Activated CD8-positive, alpha-beta memory T cell treated with anti-CD3 and anti-CD28 coated beads, Interleukin-2, amount 10 ng/mL, durations not matched to agents 7 days and 5 days (primary cell): ENCODE measurements around the gene PTPRM. TPM values are rescaled to one million over a fixed set of nuclear protein-coding genes. Genes with fewer than 3 reads are reported as not detected.

ENCODE experiments used
- ATAC-seq: fragments of 150-1000 bp; cut with Tn5 transposase; one replicate; pipeline ENCODE4 v1.10.0; 2021; ENCODE audit warnings: moderate library complexity
- CTCF ChIA-PET: fragments of 350-600 bp; sonication (Branson Sonifier 250); formaldehyde crosslinking; loops from one replicate; lab custom pipeline; 2021; ENCODE audit warnings: antibody characterized with exemption; lab: Charles Lee
- DNase-seq: peaks from one replicate; pipeline ENCODE4 v3.0.0-alpha.2; 2020
- H3K27ac Mint-ChIP-seq: one replicate; pipeline ENCODE4 v1.8.0; 2021; ENCODE audit warnings: mild to moderate bottlenecking, mixed read lengths
- H3K27me3 Mint-ChIP-seq: one replicate; pipeline ENCODE4 v1.8.0; 2021; ENCODE audit warnings: mixed read lengths
- H3K36me3 Mint-ChIP-seq: one replicate; pipeline ENCODE4 v1.8.0; 2021; ENCODE audit warnings: mild to moderate bottlenecking, mixed read lengths
- H3K4me1 Mint-ChIP-seq: one replicate; pipeline ENCODE4 v1.8.0; 2021; ENCODE audit warnings: mixed read lengths
- H3K4me3 Mint-ChIP-seq: one replicate; pipeline ENCODE4 v1.8.0; 2021; ENCODE audit warnings: mild to moderate bottlenecking, moderate library complexity, mixed read lengths
- H3K9me3 Mint-ChIP-seq: one replicate; pipeline ENCODE4 v1.8.0; 2022; ENCODE audit warnings: low read depth, mixed read lengths
- total RNA-seq, 2 experiments: library from RNA; stranded (reverse); gene quantifications; one replicate each; pipeline ENCODE4 v1.2.3, GENCODE V29; 2021

The PTPRM gene
- total RNA-seq, 2 experiments from 2014 or later: 3.1 to 5.7 TPM

DNA sequence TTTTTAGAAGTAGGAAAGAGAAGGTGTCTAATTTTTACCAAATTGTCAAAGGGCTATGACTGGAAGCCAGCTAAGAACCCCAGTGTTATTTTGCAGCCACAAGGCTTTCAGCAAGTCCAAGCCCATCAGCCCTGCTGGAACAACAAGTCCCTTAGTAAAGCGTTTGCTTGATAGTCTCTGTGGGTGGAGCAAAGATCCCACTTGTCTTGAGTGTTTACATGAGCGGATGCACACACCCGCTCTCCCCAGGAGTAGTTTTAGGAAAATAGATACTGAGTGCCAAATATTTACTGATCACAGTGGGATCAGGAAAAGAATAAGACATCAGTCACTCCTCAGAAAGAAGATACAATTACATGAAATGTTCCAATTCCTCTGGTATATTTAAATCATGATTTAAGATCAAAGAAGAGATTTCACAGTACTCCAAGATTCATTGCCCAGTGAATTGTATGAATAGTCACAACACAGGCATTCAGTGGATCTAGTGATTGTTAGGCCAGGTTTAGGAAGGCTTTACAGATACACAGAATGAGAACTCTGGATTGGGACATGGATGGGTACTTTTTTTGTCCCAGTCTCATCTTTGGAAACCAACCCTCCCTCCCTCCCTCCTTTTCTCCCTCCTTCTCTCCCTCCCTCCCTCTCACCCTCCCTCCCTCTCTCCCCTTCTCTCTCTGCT, 514.9 kb downstream of the PTPRM start:
- DNase-seq (no peak), ATAC-seq (no peak)
- H3K4me3 Mint-ChIP-seq: no peak overlapping the region
- no peak overlapping the region for H3K27ac Mint-ChIP-seq
- H3K27me3 Mint-ChIP-seq: no peaks in the 10 kb centered on the region
- CTCF ChIA-PET: no interaction called here
- H3K36me3 Mint-ChIP-seq: no peaks in the 10 kb centered on the region
- H3K4me1 Mint-ChIP-seq: no peaks in the 10 kb centered on the region
- H3K9me3 Mint-ChIP-seq: no peaks in the 10 kb centered on the region

DNA sequence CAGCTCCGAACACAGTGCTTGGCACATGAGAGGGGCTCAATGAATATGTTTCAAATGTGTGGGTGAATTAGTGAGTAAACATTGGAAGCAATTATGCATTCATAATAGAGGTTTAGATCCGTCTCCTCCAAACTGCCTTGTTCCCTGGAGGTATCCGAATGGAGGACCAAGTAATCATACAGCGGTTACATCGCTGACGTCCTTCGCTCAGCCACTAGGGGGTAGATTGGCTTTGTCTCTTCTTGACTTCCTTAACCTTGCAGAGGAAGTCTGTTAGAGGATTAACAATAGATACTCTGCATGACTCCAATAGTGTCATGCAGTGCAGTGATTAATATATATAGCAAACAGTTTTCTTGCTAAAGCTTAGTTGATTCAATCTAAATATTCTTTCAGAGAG, 517.0 kb downstream of the PTPRM start:
- Mint-ChIP-seq H3K36me3 (no peaks in the 10 kb centered on the region), H3K4me1 (no peaks in the 10 kb centered on the region), H3K27me3 (no peaks in the 10 kb centered on the region), H3K4me3 (no peak overlapping the region), H3K27ac (no peak overlapping the region), H3K9me3 (no peaks in the 10 kb centered on the region)
- DNase-seq (no peak), ATAC-seq (no peak)
- CTCF ChIA-PET: no interaction called here

GRCh38 chr18:8088626-8089025, 521.5 kb downstream of the PTPRM start:
- no peak for DNase-seq
- no peaks in the 10 kb centered on the region for H3K4me1 Mint-ChIP-seq
- no peaks in the 10 kb centered on the region for H3K9me3 Mint-ChIP-seq
- H3K27ac Mint-ChIP-seq: no peak overlapping the region
- CTCF ChIA-PET: no interaction called here
- ATAC-seq: no peak
- H3K36me3 Mint-ChIP-seq: no peaks in the 10 kb centered on the region
- no peaks in the 10 kb centered on the region for H3K27me3 Mint-ChIP-seq
- H3K4me3 Mint-ChIP-seq: no peak overlapping the region

DNA sequence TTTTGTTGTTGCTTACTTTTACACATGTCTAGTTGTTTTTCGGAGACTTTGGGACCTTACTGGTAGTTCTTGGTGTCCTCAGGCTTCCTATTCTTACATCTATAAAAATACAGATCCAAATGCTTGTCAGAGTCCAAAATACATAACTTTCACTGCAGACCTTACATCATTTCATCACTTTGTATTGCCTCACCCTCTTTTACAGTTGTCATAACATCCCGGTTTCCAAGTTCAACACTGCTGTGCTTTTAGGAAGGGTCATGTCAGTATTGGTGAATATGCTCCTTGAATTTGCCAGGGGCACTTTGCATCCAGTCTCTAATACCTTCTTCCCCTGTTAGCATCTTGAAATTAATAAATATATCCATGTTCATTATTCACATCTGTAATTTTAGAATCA, 523.9 kb downstream of the PTPRM start:
- H3K27ac Mint-ChIP-seq: no peak overlapping the region
- no peaks in the 10 kb centered on the region for H3K4me1 Mint-ChIP-seq
- no peak for ATAC-seq
- CTCF ChIA-PET: no interaction called here
- H3K4me3 Mint-ChIP-seq: no peak overlapping the region
- no peaks in the 10 kb centered on the region for H3K36me3 Mint-ChIP-seq
- no peaks in the 10 kb centered on the region for H3K9me3 Mint-ChIP-seq
- no peaks in the 10 kb centered on the region for H3K27me3 Mint-ChIP-seq
- no peak for DNase-seq

DNA sequence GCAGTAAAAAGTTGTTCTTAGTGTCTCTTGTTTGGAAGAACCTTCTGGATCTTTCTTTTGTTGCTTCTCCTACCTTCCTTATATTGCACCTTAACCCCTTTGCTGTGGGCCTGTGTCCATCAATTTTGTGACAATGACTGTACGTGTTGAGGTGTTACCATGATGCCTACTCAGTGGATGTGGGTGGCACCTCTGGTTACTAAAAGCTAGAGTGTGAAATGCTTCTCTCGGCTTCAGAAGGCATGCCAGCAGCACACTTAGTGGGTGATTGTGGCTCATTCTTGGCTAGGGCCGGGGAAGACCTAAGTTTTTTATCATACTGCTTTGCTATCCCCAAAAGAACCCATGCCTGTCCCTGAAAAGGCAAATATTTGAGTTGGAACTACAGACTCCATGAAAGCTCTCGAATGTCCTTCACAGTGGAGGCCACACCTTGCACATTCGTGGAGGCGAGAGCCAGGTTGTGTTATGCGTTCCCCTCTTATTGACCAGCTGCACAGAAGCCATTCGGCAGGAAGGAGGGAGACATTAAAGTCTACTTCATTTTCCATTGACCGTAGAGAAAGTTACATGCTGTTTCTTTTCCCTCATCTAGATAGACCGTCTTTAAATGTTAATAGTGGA, 528.9 kb downstream of the PTPRM start:
- Mint-ChIP-seq H3K27ac (no peak overlapping the region), H3K27me3 (no peaks in the 10 kb centered on the region), H3K36me3 (no peaks in the 10 kb centered on the region), H3K9me3 (peaks cover 4% of the 10 kb centered on the region), H3K4me3 (no peak overlapping the region), H3K4me1 (no peaks in the 10 kb centered on the region)
- CTCF ChIA-PET: no interaction called here
- DNase-seq: no peak
- ATAC-seq: no peak

DNA sequence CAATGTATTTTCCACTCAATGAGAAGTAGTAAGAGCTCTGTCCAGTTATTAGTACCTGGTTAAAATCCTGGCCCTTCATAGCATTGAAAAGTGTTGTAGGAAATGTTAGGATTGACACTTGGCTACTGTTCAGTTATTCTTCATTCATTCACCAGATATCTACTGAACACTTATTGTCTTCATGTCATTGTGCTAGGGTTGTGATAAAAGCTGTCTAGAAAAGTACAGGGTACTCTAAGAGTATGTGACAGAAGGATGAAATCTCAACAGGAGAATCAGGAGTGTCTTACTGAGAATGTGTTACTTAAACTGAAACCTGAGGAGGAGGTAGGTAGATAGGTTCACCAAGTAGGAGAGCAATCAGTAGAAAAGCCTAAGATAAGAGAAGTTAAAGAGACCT, 530.3 kb downstream of the PTPRM start:
- Mint-ChIP-seq H3K27ac (no peak overlapping the region), H3K36me3 (no peaks in the 10 kb centered on the region), H3K27me3 (no peaks in the 10 kb centered on the region), H3K9me3 (peaks cover 4% of the 10 kb centered on the region), H3K4me3 (no peak overlapping the region), H3K4me1 (no peaks in the 10 kb centered on the region)
- ATAC-seq (no peak), DNase-seq (no peak)
- CTCF ChIA-PET: no interaction called here

DNA sequence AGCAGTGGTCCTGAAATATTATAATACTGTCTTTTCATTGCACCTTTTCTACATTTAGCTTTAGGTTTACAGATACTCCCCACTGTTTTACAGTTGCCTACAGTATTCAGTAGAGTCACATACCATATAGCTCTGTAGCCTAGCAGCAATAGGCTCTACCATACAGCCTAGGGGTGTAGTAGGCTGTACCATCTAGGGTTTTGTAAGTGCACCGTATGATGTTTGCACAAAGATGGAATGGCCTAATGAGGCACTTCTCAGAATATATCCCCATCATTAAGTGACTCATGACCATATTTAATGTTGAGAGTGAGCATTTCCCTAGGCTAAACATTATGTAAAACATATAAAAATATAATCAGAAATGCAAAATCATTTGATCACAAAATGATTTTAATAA, 530.8 kb downstream of the PTPRM start:
- no peak overlapping the region for H3K27ac Mint-ChIP-seq
- no peaks in the 10 kb centered on the region for H3K27me3 Mint-ChIP-seq
- peaks cover 4% of the 10 kb centered on the region for H3K9me3 Mint-ChIP-seq
- no peaks in the 10 kb centered on the region for H3K4me1 Mint-ChIP-seq
- DNase-seq (no peak), ATAC-seq (no peak)
- no peaks in the 10 kb centered on the region for H3K36me3 Mint-ChIP-seq
- CTCF ChIA-PET: no interaction called here
- no peak overlapping the region for H3K4me3 Mint-ChIP-seq

- Mint-ChIP-seq H3K4me1 (no peaks in the 10 kb centered on the region), H3K27ac (no peak overlapping the region), H3K4me3 (no peak overlapping the region), H3K27me3 (no peaks in the 10 kb centered on the region), H3K9me3 (peaks cover 3% of the 10 kb centered on the region), H3K36me3 (no peaks in the 10 kb centered on the region)
- CTCF ChIA-PET: no interaction called here
- ATAC-seq (no peak), DNase-seq (no peak)
Measured at GRCh38 chr18:8106603-8107002, 539.5 kb downstream of the PTPRM start.

- Mint-ChIP-seq H3K9me3 (peaks cover 5% of the 10 kb centered on the region), H3K27ac (no peak overlapping the region), H3K4me1 (no peaks in the 10 kb centered on the region), H3K27me3 (no peaks in the 10 kb centered on the region), H3K36me3 (no peaks in the 10 kb centered on the region), H3K4me3 (no peak overlapping the region)
- DNase-seq (no peak), ATAC-seq (no peak)
- CTCF ChIA-PET: no interaction called here
Measured at GRCh38 chr18:8107426-8107825, 540.3 kb downstream of the PTPRM start.

DNA sequence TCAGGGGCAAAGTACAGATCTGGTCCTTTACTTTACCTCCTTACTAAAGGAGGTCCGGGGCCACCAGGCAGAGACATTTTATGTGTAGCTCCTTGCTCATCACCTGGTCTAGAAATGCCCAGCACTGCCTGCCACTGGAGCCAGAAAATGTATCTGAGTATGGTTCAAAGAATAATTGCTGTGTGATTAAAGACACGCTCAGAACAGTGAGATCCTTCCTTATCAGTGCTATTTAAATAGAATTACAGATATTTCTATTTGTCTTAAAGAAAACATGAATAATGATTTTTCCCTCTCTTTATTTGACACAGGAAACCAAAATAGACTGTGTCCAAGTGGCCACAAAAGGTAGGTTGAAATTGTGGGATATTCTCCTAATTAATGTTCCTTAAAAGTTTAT, 547.4 kb downstream of the PTPRM start:
- DNase-seq (no peak), ATAC-seq (no peak)
- Mint-ChIP-seq H3K36me3 (no peaks in the 10 kb centered on the region), H3K4me3 (no peak overlapping the region), H3K9me3 (peaks cover 5% of the 10 kb centered on the region), H3K27ac (no peak overlapping the region), H3K27me3 (no peaks in the 10 kb centered on the region), H3K4me1 (no peaks in the 10 kb centered on the region)
- CTCF ChIA-PET: no interaction called here

DNA sequence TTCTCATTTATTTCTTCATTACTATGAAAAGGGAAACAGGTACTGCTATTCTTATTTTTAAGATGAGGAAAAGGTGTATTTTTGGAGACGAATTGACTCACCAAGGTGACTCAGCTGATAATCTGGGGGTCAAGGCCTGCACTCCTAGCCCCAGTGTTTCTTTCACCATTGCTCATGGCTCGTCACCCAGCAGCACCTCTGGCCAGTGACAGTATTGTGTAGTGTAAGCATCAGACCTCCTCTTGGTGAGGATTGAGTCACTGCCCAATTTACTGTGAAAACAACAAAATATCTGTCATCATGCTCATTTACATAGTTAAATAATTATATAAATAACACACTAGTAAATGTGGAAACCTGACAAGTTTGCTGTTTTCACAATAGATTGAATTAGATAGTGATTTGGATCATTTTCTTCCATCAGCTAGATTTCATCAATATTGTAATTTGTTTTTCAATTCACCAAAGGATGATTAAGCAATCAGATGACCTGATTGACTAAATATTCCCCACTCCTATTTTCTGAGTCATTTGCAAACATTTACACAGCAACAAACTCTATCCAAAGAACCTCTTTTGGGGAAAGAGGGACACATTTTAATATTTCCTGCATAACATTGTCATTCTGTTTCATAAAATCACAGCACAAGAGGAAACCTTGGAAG, 549.4 kb downstream of the PTPRM start:
- Mint-ChIP-seq H3K4me3 (no peak overlapping the region), H3K36me3 (no peaks in the 10 kb centered on the region), H3K27ac (no peak overlapping the region), H3K4me1 (no peaks in the 10 kb centered on the region), H3K9me3 (peaks cover 2% of the 10 kb centered on the region), H3K27me3 (no peaks in the 10 kb centered on the region)
- DNase-seq (no peak), ATAC-seq (no peak)
- CTCF ChIA-PET: no interaction called here

DNA sequence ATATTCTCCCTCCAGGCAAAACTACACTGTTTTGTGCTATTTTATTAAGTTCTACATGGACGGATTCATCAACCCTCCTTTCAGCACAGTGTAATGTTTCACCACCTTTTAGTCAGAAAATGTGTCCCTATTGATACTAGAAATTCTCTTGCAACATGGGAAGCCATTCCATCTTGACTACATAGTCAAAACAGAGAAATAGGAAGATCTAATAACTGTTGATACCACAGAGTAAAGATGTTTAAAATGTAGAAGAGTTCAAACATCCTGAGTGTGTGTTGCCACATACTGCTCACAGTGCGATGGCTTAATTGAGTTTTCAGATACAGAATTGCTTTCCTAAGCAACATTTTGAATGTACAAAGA, 549.9 kb downstream of the PTPRM start:
- Mint-ChIP-seq H3K36me3 (no peaks in the 10 kb centered on the region), H3K27me3 (no peaks in the 10 kb centered on the region), H3K4me3 (no peak overlapping the region), H3K9me3 (peaks cover under 1% of the 10 kb centered on the region), H3K4me1 (no peaks in the 10 kb centered on the region), H3K27ac (no peak overlapping the region)
- no peak for ATAC-seq
- CTCF ChIA-PET: no interaction called here
- DNase-seq: no peak

DNA sequence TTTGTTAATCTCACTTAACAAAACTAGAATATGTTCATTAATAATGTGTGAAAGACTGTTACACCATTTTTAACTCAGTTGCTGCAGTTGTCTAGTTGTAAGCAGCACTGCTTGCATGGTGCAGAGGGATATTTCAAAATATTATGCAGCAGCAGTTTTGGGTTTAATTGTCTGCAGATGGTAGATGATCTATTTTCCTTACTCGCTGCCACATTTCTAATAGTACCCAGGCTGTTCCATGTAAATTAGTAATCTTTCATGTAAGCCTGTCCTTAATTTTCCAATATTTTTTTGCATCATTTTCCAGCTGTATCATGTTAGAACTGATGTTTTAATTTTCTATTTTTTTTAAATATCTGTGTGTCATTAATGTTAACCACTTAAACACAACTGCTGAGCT, 554.0 kb downstream of the PTPRM start:
- Mint-ChIP-seq H3K9me3 (no peaks in the 10 kb centered on the region), H3K27me3 (no peaks in the 10 kb centered on the region), H3K4me3 (no peak overlapping the region), H3K4me1 (no peaks in the 10 kb centered on the region), H3K27ac (no peak overlapping the region), H3K36me3 (no peaks in the 10 kb centered on the region)
- CTCF ChIA-PET: no interaction called here
- DNase-seq (no peak), ATAC-seq (no peak)

DNA sequence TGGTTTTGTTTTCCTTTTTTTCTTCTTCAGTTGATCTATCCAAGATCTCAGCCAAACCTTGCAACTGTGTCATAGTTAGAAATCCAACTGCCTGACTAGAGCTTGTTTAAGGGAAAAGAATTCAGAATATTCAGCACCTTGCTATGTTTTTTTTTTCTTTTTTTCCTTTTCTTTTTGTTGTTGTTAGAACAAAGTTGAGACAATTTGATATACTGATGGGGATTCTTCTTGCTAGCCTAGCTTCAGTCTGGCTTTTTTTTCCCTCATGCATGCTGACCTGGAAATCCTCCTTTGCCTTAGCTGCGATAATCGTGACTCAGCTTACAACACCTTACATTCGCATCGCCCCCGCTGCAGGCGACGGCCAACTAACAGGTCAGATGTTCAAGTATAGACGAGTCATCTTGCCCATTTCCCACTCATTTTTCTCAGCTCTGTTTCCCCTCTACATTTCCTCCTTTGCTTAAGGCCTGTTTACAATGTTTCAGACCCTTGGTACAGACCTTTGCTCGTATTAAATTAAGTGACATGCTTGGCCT, 554.9 kb downstream of the PTPRM start:
- Mint-ChIP-seq H3K27me3 (no peaks in the 10 kb centered on the region), H3K9me3 (peaks cover 5% of the 10 kb centered on the region), H3K27ac (no peak overlapping the region), H3K4me3 (no peak overlapping the region), H3K36me3 (no peaks in the 10 kb centered on the region), H3K4me1 (no peaks in the 10 kb centered on the region)
- ATAC-seq: no peak
- CTCF ChIA-PET: no interaction called here
- no peak for DNase-seq
